Fibroblast of upper back skin (primary cell): ENCODE measurements around the gene PRKCE.

Experiments
- DNase-seq: peaks from one replicate; pipeline ENCODE4 v3.0.0-alpha.2; 2013

Gene PRKCE

DNA sequence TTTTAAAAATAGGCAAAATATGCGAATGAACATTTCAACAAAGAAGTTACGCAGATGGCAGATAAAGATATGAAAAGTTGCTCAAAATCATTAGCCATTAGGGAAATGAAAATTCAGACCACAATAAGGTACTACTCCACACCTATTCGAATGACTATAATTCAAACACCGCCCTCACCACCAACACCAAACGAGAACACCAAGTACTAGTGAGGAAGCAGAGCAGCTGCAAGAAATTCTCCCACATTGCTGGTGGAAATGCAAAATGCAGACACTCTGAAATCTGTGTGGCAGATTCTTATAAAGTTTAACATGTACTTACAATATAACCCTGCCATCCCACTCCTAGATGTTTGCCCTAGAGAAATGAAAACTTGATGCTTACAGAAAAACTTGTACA is 17.3 kb upstream of the PRKCE start:
- DNase-seq, result no peak

DNA sequence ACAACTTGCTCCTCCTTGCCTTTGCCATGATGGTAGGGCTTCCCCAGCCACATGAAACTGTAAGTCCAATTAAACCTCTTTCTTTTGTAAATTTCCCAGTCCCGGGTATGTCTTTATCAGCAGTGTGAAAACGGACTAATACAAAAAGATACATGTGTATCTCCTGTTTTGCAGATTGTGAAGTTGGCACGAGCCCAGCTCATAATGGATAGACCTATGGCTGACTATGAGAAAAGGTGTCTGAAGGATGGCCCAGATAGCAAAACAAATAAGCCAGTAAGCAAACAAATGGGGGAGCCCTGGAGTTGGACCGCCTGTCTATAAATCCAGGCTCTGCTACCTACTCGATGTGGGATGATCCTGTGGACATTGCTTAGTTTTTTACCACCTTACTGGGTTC is 15.5 kb upstream of the PRKCE start:
- no peak for DNase-seq

DNA sequence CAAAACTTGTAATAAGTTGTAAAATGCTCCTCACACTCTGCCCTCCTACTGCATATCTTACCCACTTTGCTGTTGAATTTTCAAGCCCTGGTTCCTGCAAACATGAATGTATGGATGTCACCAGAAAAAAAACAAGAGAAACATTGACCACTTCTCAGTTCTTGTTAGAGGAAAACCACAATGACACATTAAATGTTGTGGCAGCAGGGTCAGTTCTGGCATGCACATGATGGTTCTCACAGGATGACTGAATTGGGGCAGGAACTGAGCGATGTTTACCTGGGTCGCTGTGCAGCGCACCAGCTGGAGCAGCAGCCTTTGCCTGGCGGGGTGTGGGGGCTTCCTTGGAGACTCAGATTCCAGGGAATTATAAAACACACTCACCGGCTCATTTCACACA is 14.0 kb upstream of the PRKCE start:
- peak; percentile 49 for DNase-seq

DNA sequence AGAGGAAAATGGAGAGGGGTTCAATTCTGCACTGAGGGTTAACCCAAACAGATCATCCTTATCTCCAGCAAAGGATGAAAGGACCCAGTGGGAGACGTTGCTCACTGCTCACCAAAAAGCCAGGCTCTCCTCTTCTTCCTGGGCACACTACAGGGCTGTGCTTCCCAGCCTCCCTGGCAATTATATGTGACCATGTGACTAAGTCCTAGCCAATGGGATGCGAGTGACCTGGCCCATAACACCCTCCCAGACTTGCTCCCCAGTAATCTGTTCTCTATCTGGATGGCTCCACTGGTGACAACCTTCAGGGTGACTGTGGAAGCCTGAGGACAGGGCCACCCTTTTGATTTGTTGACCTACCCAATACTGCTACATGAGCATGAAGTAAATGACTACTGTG is 10.9 kb upstream of the PRKCE start:
- DNase-seq, result no peak

DNA sequence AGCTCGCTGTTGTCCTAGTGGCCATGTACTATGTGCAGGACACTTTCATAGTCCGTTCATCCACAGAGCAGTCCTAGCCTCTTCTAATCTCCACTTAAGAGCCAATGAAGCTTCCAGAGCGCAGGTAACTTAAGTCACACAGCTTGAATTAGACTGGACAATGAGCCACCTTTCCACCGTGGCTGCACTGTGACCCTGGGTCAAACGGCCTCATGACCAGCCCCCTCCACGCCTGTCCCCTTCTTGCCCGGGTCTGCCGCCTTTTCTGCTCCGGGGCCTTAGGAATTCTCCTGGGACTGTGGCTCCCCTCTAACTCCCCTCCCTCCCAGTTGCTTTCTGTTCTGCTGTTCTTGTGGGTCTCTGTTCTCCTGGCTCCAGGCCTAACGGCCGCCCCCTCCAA is 8.4 kb upstream of the PRKCE start:
- no peak for DNase-seq

DNA sequence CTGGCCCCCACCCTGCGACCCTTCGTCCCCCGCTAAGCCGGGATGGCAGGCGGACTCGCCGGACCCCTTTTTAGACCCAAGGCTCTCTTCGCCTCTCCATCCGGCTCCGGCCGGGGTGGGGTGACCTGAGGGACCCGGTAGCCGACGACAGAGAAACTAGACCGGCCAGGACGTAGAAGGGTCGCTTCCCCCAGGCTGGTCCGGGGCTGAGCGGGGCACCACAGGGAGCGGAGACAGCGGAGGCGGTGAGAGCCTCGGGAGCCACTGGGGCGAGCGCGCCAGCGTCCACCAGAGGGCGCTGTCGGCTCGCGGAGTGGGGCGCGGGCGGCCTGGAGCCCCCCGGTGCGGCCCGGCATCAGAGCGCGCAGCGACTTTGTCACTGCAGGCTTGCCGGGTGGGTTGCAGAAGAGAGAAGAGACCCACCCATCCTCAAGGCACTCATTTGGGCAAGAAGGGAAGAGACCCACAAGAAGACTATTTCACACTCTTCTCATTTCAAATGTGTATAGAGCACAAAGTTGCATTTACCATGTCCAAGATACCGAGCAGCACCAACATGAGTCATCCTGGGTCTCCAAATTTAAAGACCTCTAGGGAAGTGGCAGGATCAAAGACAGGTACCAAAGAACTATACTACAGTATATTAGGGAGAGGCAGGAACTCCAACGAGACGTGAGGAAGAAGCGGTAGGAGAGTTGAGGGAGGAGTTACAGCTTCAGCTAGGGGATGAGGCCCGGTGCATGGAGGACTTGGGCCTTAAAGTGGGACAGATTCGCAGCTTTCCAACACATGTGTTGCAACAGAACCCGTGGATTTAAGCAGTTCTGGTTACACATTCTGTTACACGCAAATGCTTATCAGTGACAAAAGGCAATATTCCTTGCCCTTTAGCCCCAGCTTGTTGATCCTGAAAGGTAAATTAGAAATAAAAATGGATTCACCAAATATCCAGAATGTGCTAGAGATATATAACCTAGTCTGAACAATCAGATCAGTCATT is 7.6 kb upstream of the PRKCE start:
- peak; percentile 49 for DNase-seq

DNA sequence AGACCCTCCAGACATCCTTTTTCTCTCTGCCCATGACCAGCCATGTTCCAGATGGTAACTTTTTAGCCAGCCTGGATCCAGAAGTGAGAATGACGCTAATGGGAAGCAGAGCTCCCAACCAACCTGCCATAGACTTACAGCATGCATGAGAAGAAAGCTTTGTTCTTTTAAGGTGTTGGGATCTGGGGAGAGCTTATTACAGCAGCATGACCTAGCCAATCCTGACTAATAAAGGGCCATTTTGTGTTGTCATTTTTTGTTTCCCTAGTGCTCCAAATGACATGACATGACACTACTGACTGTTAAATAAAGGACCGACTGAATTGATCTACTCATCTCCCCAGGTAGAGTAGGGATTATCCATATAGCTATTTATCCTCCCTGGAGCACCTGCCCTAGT is 5.2 kb upstream of the PRKCE start:
- no peak for DNase-seq

DNA sequence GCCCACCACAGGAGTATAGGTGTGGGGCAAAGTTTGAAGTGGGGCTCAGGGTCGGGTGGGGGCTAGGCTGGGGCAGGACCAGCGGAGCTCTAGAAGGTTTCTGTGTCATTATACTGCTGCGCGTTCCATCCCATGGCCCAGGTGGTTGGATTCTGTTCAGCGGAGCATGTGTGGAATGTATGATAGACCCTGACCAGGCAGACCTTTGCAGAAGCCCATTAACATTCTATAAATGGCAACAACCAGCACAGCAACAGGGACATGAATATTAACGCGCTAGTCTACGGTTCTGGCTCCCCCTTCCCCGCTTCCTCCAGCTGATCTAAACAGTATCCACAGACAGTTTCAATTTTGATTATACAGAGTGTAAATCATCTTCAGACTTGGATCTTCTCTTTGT is 4.1 kb upstream of the PRKCE start:
- no peak for DNase-seq

DNA sequence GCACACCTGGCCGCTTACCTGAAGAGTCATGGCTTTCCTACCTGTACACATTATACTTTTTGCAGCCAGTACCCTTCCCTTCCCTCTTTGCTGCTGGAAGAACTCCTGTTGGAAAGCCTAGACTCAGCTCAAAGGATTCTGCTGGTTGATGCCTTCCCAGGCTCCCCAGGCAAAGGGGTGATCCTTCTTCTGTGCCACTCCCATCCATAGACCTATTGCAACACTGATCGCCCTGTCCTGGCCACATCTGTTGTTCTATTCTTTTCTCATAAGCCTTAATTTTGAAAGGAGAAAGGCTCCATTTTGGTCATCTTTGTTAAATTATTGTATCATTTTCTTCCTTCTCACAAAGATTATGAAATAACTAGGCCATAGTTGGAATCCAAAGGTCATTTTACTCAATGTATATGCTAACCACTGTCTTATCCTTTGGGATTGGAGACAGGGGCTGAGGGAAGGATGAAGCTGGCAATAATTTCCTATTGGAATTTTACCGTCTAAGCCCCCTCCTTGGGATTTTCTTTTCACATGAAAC is 3.4 kb upstream of the PRKCE start:
- no peak for DNase-seq

DNA sequence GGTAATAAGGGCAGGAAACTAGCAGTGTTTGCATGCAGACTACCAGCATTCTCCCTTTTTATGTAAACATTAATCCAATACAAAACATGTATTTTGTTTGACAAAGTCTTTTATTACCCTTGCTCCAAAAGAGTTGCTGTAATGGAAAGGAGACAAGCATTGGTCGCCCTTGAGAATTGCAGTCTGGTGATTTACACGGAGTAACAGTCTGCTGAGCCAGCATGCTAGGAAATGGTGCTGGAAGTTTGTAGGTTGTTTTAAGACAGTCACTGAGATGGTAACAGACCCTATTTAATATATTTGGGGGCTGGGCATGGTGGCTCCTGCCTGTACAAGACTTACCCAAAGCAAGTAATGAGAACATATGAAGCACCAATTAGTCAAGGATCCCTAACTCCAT is 2.8 kb upstream of the PRKCE start:
- DNase-seq, result no peak

DNA sequence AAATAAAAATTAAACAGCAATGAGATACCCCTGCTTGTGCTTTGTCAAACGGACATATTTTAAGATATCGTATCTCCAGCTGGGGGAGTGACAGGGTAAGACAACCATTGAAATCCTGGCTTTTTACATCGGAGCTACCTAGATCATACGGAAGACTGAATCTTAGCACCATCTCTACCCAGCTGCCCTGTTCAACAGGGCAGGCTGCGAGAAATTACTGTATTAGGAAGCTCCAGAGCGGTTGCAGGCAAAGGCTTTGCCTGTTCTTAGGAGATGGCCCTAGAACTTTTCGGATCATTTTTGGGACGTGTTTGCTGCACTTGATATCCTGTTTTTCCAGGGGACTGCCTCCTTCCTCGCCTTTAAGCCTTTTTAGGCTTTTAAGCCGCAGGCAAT is 2.0 kb upstream of the PRKCE start:
- no peak for DNase-seq

DNA sequence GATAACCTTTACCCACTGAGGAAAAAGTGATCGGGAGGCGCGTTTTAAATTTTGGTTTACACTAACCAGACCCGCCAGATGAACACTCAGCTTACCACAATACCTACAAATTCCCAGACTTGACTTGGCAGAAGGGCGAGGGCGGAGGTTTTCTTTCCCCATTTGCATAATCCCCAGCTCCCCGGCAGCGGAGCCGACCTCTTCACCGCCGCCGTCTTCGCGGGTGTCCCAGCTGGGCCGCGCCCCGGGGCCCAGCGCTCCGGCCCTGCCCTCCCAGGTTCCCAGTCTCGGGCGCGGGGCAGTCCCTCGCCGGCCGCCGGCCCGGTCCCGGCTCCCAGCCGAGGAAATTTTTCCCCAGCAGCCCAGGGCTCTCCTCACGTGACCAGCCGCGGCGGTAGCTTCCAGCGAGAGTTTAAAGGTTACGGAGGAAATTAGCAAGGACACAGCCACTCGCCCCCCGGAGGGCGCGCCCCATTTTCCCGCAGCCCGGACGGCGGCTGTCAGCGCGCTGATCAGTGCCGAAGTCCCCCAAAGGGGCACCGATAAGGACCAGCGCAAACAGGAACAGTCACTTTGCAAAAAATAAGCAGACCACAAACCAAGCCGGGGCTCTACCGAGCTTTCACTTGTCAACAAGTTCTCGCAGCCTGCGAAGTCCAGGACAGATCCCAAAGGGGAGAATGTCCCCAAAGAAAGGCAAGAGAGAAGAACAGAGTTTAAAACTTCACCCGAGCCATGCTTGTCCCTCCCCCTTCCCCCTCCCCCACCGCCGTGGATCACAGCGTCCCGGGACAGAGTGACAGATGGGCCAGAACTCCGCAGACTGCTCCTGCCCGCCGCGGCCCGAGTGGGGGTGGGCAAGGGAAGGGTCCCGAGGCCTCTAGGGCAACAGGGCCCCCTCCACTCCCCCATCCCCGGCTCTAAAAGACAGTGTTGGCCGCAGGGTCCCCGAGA is 1.3 kb upstream of the PRKCE start:
- DNase-seq, result no peak

DNA sequence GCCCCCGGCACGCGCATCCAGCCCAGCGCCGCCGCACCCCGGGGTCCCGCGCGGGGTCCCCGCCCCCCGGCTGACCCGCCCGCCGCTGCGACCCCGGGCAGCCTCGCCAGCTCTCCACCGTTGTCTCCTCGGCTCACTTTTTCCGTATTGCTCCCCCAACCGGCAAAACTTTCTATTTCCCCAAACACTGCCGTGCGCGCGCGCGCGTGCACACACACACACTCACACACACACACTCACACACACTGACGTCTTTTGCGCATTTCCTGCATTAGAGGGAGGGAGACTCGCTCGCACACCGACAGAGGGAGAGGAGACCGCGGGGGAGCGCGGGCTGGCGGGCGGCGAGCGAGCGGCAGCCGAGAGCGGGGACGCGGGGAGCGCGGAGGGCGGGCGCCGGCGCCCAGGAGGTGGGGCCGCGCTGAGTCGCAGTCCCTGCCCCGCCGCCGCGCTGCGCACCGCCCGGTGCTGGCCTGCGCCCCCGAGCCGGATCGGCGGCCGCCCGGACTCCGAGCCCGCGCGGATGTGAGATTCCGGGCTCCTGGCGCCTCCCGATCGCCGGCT is 542 bp upstream of the PRKCE start:
- DNase-seq, result peak; percentile 98

DNA sequence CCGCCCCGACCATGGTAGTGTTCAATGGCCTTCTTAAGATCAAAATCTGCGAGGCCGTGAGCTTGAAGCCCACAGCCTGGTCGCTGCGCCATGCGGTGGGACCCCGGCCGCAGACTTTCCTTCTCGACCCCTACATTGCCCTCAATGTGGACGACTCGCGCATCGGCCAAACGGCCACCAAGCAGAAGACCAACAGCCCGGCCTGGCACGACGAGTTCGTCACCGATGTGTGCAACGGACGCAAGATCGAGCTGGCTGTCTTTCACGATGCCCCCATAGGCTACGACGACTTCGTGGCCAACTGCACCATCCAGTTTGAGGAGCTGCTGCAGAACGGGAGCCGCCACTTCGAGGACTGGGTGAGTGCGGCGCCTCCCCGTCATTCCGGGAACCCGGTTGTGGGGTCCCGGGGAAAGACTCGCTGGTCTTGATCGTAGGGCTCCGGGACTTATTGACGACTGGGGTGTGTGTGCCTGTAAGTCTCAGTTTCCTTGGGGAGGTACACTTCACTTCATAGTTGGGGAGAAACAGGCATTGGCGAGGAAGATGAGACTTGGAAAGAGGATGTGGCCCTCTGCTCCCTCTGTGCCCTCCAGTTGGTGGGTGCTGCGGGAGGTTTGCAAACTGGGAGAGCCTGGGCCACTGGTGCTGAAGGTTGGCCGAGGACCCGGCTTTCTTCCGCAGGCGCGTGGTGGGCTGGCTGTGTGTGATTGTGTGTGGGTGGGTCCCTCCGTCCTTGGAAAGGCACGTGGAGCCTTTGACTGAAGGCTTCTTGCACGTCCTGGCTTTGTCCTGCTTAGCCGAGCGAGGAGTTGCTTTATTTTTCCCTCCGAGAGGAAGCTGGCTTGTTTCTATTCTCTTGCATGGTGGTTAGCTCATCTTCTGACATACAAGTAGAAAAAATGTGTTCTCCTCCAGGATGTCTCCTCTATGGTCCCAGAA is 886 bp downstream of the PRKCE start:
- DNase-seq, result peak; percentile 69

DNA sequence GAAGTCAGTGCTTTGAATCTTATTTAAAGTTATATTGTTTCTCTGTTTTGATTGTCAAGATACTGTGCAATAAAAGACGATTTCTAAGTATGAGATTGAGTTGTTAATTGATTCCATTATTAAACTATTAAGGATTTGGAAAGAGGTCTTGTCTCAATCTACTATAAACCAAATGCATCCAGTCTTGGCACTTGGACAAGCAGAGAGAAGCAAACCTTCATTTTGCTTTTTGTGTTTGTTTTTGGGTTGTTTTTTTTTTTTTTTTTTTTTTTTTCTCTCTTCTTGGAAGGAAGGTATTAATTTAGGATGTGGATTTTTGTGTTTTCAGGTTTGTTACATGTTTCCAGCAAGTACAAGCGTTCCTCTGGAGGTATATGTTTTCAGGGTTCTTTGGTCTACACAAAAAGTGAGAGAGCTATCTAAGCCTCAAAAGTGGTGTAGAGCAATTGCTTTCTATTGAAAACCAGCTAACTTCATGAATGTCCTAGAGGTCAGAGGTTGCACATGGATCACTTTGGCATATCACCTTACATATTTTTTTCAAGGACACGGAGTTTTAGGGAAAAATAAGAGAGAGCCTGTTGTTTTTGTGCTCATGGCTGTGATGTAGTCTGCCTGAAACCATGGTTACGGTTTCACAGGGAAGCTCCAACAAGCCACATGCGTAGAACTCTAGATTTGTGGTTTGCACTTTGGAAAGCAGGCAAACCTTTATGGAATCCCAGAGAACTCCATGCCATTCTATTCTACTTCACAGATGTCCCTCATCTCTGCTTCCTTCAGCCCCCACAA is 1.8 kb downstream of the PRKCE start:
- DNase-seq, result peak; percentile 59

DNA sequence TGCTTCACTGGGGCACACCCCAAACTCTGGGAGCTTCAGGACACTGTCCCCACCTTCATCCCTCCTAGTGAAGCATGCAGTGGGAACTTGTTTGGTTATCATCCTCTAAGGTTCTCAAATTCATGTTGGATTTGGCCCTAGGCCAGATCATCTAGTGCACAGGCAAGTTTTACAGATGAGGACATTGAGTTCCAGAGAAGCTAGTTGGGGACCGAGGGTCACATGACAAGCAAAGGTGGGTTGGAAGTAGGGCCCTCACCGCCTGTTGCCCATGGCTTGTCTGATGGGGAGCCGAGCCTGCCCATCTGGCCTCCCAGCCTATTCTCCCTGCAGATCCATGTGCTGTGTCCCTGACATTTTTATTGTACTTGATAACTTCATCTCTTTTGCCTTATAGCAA is 2.8 kb downstream of the PRKCE start:
- DNase-seq, result no peak

DNA sequence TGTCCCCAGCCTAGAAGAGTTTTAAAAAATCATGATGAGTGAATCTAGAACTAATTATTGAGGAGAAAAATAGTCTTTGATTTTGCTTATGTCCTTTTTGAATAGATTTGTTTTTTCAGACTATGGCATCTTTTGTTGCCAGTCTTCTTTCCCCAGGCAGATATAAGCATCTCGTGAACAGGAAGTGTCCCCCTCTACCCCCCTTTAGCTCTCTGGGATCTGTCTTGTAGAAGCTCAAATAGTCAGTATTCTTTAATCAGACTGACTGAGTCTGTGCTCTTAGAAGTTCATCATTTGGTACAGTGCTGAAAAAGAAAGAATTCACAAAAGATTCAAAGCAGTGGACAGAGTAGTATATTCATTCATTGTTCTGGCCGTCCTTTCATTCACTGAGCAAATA is 10.4 kb downstream of the PRKCE start:
- no peak for DNase-seq

DNA sequence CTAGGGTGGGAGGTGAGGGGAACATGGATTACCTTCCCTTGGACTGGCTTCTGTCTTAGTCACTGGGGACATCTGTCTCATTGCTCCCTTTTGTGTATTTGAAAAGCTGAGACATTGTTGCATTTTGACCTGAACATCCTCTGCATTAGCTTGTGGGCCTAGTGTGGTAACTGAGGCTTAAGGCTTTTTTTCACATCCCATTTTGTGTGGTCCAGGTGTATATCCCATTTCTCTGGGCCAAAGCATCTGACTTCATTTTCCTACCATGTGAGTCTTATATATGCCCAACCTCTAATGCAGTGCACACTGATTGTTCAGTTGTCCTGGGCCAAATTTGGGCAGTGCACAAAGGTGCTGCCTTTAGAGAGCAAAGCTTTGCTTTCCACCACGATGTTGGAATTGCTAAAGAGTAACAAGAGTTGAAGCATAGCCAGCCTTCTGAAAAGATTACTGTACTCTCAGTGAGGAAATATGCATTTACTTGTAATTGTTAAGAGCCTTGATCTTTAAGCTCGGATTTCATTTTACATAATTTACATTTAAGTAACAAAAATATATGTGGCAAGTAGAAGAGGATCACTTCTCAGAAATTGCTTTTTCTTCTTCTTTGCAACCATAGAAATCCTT is 13.3 kb downstream of the PRKCE start:
- no peak for DNase-seq

DNA sequence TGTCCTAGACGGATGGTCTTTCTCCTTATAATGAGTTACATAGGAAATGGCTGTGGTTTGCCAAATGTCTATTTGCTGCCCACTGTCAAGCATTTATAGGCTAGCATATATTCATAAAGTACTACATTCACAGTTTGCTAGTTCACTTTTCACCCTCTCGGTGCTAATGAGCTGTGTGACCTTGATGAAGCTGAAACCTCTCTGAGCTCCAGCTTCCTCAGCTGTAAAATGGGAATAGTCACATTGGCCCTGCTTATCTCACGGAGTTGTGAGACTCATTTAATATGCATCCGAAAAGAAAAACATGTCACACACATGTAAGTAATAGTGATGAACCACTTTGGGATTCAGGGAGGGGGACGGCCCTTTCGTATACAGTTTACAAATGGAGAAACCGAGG is 17.0 kb downstream of the PRKCE start:
- no peak for DNase-seq

DNA sequence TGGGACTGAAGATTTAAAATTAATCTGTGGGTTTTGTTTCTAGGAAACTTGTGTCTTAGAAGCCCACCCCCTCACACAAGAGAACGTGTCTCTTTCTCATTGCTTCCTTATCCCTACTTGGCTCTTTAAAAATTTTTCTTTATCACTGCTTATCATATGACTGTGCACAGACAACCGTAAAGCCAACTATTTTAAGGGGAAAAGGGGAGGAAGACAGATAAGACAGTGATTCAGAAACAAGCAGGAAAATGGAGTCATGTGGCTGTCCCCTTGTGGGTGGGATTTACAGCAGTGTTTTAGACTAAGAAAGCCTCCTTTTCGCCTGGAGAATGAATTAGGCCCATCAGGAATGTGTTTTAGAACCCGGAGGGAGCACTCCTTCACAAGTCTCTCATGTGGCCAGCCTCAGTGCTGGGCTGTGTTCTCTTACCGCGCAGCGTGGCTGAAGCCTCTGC is 17.6 kb downstream of the PRKCE start:
- no peak for DNase-seq

DNA sequence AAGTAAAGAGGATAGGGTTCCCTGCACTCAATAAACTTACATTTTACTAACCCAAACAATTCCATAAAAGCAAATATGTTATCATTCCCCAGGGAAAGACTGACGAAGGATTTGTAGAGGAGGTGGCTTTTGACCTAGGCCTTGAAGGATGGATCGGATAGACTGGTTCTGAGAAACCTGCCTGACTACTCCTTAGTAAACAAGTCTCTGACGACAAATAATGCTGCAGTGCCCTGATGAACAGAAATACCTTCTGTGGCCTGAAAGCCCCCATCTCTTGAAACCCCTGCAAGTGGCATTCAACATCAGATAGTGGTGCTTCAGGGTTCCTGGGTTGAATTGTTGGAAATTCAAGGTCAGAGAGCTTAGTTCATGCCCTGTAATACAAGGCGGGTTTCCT is 19.2 kb downstream of the PRKCE start:
- no peak for DNase-seq
